Measurements from ENCODE around the gene CEP152. TPM values are rescaled to one million over a fixed set of nuclear protein-coding genes. Genes with fewer than 3 reads are reported as not detected.
"Not testable (repeated sequence)": the region's sequence is repeated elsewhere in the genome, so short reads cannot be mapped to it uniquely, and the experiment has no call there.

Gene CEP152, protein sequence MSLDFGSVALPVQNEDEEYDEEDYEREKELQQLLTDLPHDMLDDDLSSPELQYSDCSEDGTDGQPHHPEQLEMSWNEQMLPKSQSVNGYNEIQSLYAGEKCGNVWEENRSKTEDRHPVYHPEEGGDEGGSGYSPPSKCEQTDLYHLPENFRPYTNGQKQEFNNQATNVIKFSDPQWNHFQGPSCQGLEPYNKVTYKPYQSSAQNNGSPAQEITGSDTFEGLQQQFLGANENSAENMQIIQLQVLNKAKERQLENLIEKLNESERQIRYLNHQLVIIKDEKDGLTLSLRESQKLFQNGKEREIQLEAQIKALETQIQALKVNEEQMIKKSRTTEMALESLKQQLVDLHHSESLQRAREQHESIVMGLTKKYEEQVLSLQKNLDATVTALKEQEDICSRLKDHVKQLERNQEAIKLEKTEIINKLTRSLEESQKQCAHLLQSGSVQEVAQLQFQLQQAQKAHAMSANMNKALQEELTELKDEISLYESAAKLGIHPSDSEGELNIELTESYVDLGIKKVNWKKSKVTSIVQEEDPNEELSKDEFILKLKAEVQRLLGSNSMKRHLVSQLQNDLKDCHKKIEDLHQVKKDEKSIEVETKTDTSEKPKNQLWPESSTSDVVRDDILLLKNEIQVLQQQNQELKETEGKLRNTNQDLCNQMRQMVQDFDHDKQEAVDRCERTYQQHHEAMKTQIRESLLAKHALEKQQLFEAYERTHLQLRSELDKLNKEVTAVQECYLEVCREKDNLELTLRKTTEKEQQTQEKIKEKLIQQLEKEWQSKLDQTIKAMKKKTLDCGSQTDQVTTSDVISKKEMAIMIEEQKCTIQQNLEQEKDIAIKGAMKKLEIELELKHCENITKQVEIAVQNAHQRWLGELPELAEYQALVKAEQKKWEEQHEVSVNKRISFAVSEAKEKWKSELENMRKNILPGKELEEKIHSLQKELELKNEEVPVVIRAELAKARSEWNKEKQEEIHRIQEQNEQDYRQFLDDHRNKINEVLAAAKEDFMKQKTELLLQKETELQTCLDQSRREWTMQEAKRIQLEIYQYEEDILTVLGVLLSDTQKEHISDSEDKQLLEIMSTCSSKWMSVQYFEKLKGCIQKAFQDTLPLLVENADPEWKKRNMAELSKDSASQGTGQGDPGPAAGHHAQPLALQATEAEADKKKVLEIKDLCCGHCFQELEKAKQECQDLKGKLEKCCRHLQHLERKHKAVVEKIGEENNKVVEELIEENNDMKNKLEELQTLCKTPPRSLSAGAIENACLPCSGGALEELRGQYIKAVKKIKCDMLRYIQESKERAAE (N-terminal part only)
- 5.5 TPM for total RNA-seq

DNA sequence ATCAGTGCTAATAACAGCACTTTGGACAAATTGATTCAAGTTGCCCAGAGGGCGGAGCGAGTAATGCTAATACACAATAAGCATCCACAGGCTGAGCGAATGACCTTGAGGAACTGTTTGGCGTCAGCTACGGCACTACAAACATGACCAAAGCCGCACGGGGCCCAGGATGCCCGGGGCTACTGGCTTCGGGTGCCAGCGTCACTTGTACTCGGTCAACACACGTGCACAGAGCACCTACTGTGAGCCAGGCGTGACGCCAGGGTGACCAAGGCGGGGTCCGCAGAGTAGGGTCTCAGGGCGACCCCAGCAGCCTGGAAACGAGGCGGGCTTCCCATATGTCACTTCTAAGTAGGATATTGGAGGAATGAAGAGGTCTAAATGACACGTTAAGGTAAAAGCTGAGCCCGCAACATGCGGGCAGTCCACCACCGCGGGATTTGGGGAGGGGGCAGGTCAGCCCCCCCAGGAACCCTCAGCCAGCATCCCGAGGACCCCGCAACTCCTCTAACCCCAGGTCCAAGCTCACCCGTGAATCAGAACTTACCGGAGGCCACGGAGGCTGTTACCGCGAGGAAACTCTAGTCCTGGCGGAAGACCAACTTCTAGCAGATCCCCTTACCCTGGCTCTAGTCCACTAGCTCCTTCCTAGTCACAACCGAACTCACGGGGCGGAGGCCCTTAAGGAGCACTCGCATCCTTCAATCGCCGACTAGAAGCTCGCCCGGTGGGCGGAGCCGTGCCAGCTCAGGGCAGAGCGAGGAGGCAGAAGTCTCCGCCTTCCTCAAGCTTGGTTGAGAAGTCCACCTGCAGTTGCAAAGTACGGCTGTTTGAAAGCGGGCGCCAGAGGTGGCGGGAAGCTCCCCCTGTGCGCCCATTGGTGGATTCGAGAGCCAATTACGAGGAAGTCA is at the start of gene CEP152:
Gene CEP152, minus strand, starts transcription at position 656 of the 911 bp plus-strand sequence. CDS start 5,420 bp downstream, outside the sequence.
- DNase-seq (ENCODE audit: low spot score): peak; percentile 99

DNA sequence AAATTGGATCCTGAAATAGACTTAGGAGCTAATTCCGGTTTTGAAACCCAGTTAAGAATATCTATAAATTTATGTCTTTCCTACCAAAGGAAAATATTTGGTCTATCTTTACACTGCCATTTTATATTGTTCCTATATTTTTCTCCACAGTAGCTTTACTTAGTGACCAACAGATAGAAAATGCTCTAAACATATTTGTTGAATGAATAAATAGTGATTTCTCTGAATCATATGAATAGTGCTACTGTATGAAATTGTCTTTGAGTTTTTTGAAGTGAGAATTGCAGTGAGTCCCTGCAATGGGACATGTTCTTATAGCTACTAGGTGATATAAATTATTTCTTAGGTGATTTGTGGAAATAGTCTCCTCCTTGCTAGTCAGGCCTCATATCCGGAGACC is 48.6 kb upstream of the CEP152 start:
- no peak for DNase-seq (ENCODE audit: low spot score)

DNA sequence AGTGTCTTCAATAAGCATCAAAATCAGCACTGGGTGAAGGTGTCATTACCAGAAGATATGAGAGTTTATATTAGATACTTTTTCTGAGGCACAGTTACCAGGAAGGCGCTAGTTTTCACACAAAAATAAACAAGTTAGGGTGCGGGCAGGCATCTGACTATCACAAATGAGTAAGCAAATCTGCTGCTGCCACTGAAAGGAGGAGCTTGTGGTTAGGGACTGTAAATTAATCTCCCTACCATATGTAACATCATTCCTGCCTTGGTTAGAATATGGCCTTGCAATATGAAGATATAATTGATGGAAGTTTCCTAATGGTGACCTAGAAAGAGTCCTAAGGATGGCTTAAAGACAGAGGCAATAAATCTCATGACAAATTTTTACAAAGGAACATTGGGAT is 47.5 kb upstream of the CEP152 start:
- DNase-seq (ENCODE audit: low spot score): no peak

DNA sequence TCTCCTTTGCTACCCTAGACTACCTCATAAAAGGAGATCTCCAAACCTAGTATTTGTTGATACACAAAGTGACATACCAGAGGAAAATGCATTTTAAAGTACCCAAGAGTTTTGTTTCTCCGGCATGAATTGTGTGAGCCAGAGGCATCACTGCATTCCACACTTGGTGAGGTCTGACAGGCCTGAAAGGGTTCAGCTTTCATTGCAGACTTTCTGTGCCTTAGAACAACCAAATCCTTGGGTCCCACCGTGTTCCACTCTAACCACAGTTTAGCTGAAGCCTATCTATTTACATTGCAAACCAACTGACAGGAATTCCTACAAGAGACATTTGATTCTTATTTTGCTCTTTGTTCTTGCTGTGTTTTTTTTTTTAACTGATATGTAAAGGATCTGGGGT is 46.1 kb upstream of the CEP152 start:
- no peak for DNase-seq (ENCODE audit: low spot score)

DNA sequence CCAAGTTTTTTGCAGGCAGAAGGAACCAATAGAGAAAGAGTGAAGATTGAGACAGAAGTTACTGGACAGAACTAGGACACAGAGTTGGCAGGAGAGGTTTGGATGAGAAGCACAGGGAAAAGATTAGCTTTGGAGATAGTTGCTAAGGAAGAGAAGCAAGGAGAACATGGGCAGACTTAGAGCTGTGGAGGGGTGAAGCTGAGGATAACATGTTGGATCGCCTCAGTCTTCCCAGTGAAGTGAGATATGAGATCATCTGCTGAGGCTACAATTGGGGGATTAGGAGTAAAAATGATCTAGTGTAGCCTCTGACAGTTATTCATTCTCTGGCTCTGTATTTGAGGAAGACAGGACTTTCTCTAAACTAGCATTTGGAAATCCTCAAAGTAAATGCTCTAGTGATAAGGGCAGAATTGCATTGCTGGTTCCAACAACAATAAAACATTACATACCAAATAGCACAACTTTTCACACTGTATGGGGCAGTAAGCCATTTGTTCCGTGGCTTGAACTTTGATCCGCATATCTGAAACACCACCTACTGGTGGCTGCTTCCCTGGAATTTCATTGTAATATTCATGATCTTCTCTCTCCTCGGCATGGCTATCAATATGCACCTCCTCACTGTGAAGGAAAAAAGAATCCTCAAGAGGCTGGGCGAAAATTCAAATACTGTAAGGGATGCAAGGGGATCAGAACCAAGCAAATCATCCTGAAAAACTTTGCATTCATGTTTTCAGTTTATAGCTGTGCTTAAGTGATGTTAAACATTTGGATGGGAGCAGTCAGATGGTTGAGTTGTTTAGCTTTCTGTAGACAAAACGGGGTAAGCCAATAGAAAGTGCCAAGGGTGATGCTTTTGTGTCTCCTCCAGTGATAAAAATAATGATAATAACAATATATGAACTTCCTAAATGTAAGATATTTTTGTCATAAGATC is 44.9 kb upstream of the CEP152 start:
- DNase-seq (ENCODE audit: low spot score): peak; percentile 34

DNA sequence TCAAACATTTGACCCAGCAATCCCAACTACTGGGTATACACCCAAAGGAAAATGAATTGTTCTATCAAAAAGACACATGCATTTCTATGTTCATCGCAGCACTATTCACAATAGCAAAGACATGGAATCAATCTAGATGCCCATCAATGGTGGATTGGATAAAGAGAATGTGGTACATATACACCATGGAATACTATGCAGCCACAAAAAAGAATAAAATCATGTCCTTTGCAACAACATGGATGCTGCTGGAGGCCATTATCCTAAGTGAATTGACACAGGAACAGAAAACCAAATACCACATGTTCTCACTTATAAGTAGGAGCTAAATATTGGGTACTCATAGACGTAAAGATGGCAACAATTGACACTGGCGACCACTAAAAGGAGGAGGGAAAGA is 43.6 kb upstream of the CEP152 start:
- DNase-seq (ENCODE audit: low spot score): not testable (repeated sequence)

DNA sequence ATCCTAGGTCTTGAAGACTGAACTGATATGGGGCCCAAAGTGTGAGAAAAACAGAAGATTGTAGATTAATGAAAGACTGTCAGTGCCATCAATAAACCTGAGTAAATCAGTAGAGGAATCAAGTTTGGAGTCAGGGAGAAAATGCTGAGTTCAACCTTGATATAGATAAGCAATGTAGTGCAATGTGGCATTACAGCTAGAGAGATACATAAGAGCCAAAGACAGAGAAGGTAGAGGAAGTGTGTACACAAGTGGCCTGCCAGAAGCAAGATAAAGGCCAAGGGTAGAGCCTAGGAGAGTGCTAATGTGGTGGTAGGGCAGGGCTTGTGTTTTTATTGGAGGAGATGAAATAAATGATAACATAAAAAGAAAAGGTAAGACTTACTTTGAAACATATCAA is 41.1 kb upstream of the CEP152 start:
- no peak for DNase-seq (ENCODE audit: low spot score)

DNA sequence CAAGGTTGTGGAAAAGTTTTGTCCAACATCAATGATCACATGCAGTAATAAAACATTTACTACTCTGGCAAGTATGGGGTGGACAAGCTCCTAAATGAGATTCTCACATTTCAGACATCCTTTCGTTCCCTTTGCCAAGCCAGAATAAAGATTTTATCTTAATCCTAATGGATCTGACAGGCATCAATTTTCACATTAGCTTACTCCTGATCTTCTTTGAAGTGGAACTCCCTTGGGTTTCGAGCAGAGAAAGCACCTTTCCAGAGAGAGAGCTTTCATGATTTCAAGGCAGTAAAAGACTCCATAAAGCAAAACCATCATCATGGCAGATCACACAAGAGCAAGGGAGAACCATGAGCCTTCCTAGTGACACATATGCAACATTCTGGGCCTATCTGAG is 39.8 kb upstream of the CEP152 start:
- DNase-seq (ENCODE audit: low spot score): no peak

DNA sequence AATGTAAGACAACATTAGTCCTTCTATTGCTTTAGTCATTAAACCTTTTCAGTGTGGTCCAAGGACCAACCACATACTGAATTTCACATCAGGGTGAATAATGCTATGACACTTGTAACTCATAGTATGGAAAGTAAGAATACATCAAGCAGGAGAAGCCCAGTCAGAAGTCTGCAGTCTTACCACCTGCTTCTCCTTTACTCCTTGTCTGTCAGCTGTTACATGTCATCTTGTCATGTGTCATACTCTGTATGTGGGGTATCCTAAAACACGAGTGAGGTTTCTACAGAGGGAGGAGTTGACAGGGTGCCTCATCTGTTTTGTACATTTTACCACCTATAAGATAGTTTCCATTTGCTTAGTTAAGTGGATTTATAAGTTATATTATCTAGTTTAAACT is 34.3 kb upstream of the CEP152 start:
- DNase-seq (ENCODE audit: low spot score): no peak

DNA sequence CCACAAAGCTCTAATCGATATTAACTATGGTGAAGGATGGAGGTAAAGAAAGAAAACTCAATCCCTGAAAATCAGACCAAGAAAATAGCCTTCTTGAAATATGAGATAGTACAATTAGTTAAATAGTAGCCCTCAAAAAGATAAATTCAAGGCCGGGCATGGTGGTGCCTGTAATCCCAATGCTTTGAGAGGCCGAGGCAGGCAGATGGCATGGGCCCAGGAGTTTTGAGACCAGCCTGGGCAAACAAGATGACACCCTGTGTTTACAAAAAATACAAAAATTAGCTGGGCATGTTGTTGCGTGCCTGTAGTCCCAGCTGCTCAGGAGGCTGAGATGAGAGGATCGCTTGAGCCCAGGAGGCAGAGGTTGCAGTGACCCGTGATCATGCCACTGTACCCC is 31.6 kb upstream of the CEP152 start:
- no peak for DNase-seq (ENCODE audit: low spot score)

DNA sequence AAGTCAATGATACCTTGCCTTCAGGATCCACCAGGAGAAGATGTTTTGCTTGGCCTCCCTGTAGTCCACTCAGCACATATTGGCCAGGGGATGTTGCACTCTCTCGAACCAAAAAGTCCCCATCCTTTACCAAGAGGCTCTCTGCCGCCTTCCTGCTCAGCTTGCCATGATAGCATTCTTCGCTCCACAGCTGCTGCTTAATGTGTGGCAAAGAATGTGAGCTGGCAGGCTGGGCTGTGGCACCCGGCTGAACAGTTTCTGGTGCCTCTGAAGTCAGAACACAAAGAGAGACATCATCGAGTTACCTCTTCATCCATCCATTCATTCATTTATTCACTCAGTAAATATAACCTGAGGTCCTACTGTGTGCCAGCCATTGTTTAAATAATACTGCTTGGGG is 23.9 kb upstream of the CEP152 start:
- DNase-seq (ENCODE audit: low spot score): no peak

DNA sequence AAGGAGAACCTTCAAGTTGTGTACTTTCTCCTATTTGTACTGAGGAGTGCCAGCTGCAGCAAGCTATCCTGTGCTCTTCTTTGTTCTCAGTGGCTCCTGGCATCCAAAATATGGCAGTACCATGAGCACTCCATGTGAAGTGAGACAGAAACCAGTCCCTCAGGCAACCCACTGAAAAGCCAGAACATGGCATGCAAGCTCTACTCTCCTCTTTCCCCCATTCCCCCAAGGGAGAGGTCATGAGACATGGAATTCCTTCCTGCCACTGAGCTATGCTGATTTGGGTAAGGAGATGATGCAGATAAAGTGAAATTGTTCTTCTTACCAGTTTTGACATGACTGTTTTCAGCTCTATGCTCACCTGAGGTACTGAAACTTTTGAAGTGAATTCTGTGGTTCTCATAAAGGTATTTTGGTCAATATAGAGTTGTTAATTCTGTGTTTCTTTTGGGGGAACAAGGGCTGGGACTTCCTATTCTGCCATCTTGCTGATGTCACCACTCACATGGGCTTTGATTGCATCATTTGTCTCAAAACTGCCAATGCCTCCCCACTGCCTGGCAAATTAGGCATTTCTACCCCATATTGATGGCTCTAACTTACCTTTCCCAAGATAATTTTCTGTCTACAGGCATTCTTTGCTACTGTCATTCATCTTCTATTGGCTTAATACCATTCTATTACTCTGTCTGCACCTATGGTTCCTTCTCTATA is 22.8 kb upstream of the CEP152 start:
- no peak for DNase-seq (ENCODE audit: low spot score)

DNA sequence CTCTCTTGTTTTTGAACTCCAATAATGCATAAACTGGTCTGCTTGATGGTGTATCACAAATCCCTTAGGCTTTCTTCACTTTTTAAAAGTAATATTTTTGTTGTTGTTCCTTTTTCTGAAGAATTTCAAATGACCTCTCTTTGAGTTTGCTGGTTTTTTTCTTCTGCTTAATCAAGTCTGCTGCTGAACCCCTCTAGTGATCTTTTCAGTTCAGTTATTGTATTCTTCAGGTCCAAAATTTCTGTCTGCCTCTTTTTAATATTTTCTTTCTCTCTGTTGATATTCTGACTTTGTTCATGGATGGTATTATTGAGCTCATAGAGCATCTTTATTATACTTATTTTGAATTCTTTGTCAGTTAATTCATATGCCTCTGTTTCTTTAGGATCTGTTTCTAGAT is 21.8 kb upstream of the CEP152 start:
- no peak for DNase-seq (ENCODE audit: low spot score)

DNA sequence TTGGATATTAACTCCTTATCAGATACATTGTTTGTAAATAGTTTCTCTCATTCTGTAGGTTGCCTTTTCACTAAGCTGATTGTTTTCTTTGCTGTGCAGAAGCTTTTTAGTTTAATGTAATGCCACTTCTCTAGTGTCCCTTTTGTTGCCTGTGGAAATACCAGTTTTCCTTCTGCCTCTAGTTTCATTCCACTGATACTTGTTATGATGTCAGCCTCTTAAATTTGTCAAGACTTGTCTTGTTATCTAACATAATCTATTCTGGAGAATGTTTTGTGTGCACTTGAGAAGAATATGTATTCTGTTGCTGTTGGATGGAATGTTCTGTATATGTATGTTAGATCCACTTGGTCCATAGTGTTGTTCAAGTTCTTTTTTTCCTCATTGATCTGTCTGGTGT is 18.0 kb upstream of the CEP152 start:
- DNase-seq (ENCODE audit: low spot score): no peak

DNA sequence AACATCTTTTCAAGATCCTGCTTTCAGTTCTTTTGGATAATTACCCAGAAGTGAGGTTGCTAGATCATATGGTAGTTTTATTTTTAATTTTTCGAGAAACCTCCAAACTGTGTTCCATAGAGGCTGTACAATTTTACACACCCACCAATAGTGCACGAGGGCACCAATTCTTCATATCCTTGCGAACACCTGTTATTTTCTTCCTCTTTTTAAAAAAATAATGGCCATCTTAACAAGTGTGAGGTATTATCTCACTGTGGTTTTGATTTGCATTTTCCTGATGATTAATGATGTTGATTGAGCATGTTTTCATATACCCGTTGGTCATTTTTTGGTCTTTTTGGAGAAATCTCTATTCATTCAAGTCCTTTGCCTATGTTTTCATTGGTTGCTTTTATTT is 17.6 kb upstream of the CEP152 start:
- DNase-seq (ENCODE audit: low spot score): no peak

DNA sequence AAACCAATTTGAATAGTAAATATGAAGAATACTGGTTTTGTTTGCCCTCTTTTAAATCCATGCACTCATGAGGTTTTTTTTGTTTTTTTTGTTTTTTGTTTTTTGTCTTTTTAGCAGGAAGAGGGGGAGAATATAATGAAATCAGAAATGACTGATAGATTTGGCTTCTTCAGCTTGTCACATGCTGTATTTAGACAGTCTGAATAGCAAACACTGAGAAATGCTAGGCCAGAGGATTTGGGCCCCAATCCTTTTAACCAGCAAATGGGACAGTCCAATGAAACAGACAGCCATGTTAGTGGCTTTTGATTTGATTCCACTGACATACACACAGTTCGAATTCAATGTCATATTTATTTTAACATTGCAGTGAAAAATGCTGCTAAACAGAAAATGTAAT is 14.2 kb upstream of the CEP152 start:
- no peak for DNase-seq (ENCODE audit: low spot score)

DNA sequence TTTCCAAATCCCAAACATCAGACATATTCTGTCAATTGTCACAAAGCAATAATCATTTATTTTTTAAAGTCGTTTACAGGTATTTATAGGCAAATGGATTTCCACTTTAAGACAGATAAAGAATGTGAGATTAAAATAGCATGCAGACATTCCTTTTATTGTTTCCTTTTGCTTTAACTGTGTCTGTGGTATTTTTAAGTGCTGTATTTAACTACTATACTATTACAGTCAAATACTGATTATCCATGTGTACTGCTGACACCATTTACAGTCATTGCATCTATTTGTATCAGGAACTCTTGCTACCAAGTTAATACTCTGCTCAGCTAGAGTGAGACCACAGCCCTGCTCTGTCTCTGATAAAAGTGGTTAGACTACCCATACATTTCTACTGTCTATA is 12.8 kb upstream of the CEP152 start:
- DNase-seq (ENCODE audit: low spot score): no peak

DNA sequence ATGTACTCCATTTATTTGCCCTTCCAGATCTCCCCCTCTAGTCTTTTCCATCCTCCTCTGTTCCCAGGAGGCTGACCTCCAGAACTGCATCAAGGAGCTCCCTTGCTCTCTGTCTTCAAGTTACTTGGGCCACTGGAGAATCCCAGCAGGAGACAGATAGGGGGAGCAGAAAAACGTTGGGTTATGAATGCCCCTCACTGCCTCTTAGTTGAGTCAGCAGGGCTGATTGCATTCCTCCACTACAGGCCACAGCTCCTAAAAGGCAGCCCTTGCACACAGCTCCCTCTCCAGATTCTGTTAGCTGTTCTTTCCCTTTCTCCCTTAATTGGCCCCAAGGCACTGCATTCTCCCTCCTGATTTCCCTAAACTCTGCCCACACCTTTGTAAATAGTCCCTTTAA is 12.4 kb upstream of the CEP152 start:
- DNase-seq (ENCODE audit: low spot score): no peak

DNA sequence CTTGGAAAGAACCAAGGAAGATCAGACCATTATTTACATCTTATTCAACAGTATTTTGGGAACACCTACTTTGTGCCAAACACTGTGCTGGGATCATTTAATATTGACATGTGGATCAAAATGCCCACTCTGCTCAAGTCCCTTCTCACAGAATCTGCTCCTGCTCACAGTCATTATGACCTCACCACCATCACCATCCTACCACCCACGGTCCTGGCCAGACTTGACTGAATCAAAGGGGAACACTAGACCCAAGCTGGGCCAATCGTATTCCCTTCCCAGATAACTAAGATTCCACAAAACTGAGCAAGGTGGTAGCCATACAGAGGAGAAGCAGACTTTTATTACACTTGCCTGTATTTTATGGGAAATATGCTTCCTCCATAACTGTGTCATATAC is 3.4 kb upstream of the CEP152 start:
- DNase-seq (ENCODE audit: low spot score): no peak

Measured in mucosa of gallbladder (tissue), 1 donor.